ENCODE measurements around the gene ITPA. TPM values are rescaled to one million over a fixed set of nuclear protein-coding genes. Genes with fewer than 3 reads are reported as not detected.

Gene ITPA
- total and polyA plus RNA-seq, 2 of the 13 experiments (the other 11 are each of a cell fraction or from before 2014, with no cell fraction given) = 60.1 to 103 TPM

- TF ChIP-seq ZGPAT (CRISPR knock-in tag; IDR thresholded peaks at IDR 0.05) = peak; percentile 1; the same call in 1 of the 2 replicates
- TF ChIP-seq HDAC1 (CRISPR knock-in tag; IDR thresholded peaks at IDR 0.05) = 0 out of 2 replicates have a peak, but pooled peaks have one; percentile 8
- peak; percentile 29; the same call in 1 of the 2 replicates for TF ChIP-seq AKAP8 (CRISPR knock-in tag; IDR thresholded peaks at IDR 0.05)
- TF ChIP-seq ZSCAN20 (CRISPR knock-in tag; IDR thresholded peaks at IDR 0.05; ENCODE audit: borderline replicate concordance) = 0 out of 2 replicates have a peak, but pooled peaks have one; percentile 16
- TF ChIP-seq DBP (CRISPR knock-in tag; IDR thresholded peaks at IDR 0.05; ENCODE audit: not compliant biosample characterization) = no peak
- TF ChIP-seq ZNF367 (CRISPR knock-in tag; IDR thresholded peaks at IDR 0.05; ENCODE audit: borderline replicate concordance) = no peak
- peak; percentile 8 for TF ChIP-seq AGO2 (optimal IDR thresholded peaks at IDR 0.05; ENCODE audit: low read depth, low read length)
- TF ChIP-seq KDM3A (CRISPR knock-in tag; IDR thresholded peaks at IDR 0.05; ENCODE audit: low read depth) = no peak; the same call in 1 of the 2 replicates
- TF ChIP-seq ZNF12 (CRISPR knock-in tag; IDR thresholded peaks at IDR 0.05) = no peak
- TF ChIP-seq THAP9 (CRISPR knock-in tag; IDR thresholded peaks at IDR 0.05; ENCODE audit: borderline replicate concordance) = 0 out of 2 replicates have a peak, but pooled peaks have one; percentile 20
- TF ChIP-seq ZNF777 (CRISPR knock-in tag; IDR thresholded peaks at IDR 0.05) = no peak
- peak; percentile 16; the same call in 1 of the 2 replicates for TF ChIP-seq IRF9 (CRISPR knock-in tag; IDR thresholded peaks at IDR 0.05; ENCODE audit: borderline replicate concordance)
- TF ChIP-seq ZNF451 (CRISPR knock-in tag; IDR thresholded peaks at IDR 0.05) = no peak
- no peak for TF ChIP-seq ZNF264 (CRISPR knock-in tag; IDR thresholded peaks at IDR 0.05)
- 0 out of 4 replicates have a peak, but pooled peaks of 1 of the 2 experiments have one; percentile 3 for TF ChIP-seq HMGXB4 (CRISPR knock-in tag; IDR thresholded peaks at IDR 0.05; ENCODE audit: borderline replicate concordance in 1 of 2, low read depth in 1 of 2)
- 0 out of 2 replicates have a peak, but pooled peaks have one; percentile 26 for TF ChIP-seq MEIS2 (CRISPR knock-in tag; IDR thresholded peaks at IDR 0.05)
- no peak for TF ChIP-seq ZNF782 (CRISPR knock-in tag; IDR thresholded peaks at IDR 0.05; ENCODE audit: borderline replicate concordance)
- TF ChIP-seq ZNF552 (CRISPR knock-in tag; IDR thresholded peaks at IDR 0.05; ENCODE audit: borderline replicate concordance) = 0 out of 2 replicates have a peak, but pooled peaks have one; percentile 36
- 0 out of 2 replicates have a peak, but pooled peaks have one; percentile 1 for TF ChIP-seq ZNF556 (CRISPR knock-in tag; IDR thresholded peaks at IDR 0.05; ENCODE audit: borderline replicate concordance)
These were observed 30.8 kb downstream of the ITPA start (continued) for GRCh38 chr20:3239867-3240775.

Data from HepG2 (cell line).